M059J (cell line): ENCODE results near the gene FRA10AC1. TPM values are rescaled to one million over a fixed set of nuclear protein-coding genes. Genes with fewer than 3 reads are reported as not detected.
A peak's percentile ranks its signal among the peaks of the same experiment; 100 is the strongest.
"Not testable (repeated sequence)": the region's sequence is repeated elsewhere in the genome, so short reads cannot be mapped to it uniquely, and the experiment has no call there.

Source experiments
- DNase-seq: peaks from one replicate; pipeline ENCODE4 v3.0.0-alpha.2; 2012; ENCODE audit warnings: low read depth
- total RNA-seq: library from RNA; depleted of rRNA; stranded (reverse); fragments of >200 nt; shearing (Covaris generic); gene quantifications from 2 replicates; pipeline ENCODE4 v1.2.3, GENCODE V29; 2014

FRA10AC1 gene
- total RNA-seq, 1 experiment from 2014 or later, result 2.8 TPM

DNA sequence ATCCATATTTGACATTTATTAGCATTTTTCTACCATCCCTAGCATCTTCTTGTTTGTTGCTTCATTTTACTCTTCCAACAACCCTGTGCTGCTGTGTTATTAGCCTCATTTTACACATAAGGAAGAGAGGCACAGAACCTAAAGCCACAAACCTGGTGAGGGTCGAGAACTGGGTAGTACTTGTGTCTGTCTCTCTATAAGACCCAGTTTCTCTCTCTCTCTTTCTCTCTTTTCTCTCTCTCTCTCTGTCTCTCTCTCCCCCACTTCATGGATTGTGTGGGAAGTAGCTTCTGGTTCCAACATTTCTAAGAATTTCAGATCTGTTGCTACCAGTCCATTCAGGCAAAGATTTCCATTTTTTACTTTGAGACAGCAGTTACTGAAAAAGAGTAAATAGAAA lies 1.4 kb upstream of the FRA10AC1 start:
- no peak for DNase-seq

- no peak for DNase-seq
Observed at GRCh38 chr10:93703066-93703465, 674 bp upstream of the FRA10AC1 start.

GRCh38 chr10:93701866-93702209 lies 554 bp downstream of the FRA10AC1 start:
- DNase-seq, result peak; percentile 35

DNA sequence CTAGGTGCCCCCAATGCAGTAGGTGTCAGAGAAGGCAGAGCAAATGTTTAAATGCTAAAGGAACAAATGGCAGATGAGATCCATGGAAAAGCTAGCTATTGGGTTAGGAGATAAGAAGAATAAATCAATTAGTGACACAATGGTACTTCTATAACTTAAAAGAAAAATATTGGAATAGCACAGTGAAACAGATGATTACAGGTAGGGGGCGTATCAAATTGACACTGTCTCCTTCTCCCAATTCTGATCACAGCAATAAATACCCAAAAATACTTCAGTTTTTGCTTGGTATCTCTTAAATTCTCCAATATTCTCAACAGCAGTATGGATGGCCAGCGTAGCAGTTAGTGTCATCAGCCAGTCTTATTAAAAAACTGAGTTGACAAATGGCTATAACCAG lies 5.2 kb downstream of the FRA10AC1 start:
- no peak for DNase-seq

DNA sequence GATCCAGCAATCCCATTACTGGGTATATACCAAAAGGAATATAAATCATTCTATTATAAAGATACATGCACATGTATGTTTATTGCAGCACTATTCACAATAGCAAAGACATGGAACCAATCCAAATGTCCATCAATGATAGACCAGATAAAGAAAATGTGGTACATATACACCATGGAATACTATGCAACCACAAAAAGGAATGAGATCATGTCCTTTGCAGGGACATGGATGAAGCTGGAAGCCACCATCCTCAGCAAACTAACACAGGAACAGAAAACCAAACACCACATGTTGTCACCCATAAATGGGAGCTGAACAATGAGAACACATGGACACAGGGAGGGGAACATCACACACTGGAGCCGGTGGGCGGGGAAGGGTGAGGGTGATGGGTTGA lies 5.8 kb downstream of the FRA10AC1 start:
- not testable (repeated sequence) for DNase-seq

GRCh38 chr10:93695740-93696139 lies 6.7 kb downstream of the FRA10AC1 start:
- DNase-seq, result no peak

DNA sequence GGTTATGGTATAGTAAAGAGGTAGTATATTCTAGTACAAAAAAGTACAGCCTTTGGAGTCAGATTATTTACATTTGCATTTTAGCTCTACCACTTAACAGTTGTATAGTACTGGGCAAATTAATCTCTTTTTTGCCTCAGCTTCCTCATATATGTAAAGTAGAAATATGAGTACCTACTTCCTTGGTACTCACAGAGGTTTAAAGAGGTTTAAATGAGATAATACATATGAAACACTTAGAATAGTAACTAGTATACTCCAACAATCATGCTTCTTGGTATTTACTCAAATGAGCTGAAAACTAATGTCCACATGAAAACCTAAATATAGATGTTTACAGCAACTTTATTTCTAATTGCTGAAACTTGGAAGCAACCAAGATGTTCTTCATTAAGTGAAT lies 14.7 kb downstream of the FRA10AC1 start:
- DNase-seq, result no peak

GRCh38 chr10:93680412-93681047 lies 21.9 kb downstream of the FRA10AC1 start:
- peak; percentile 50 for DNase-seq

- no peak for DNase-seq
Observed at GRCh38 chr10:93678805-93679587, 23.4 kb downstream of the FRA10AC1 start.

- DNase-seq, result no peak
Observed at GRCh38 chr10:93678386-93678785, 24.0 kb downstream of the FRA10AC1 start.

- DNase-seq, result no peak
Observed at GRCh38 chr10:93673791-93674190, 28.6 kb downstream of the FRA10AC1 start.

DNA sequence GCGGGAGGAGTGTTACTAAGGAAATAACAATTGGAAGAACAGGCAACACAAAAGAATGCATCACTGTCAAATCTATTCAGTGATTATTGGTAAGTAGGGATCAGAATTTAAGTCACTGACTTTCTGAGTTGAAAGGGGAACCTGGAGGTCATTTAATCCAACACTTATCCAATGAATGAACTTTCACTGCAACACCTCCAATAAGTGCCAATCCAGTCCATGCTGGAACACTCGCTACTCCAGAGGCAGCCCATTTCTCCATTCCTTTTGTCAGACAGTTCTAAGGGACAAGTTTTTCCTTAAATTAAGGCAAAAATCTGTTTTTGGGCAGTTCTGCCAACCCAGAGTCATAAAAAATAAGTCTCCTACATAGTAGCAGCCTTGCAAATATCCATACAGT lies 29.5 kb downstream of the FRA10AC1 start:
- no peak for DNase-seq

DNA sequence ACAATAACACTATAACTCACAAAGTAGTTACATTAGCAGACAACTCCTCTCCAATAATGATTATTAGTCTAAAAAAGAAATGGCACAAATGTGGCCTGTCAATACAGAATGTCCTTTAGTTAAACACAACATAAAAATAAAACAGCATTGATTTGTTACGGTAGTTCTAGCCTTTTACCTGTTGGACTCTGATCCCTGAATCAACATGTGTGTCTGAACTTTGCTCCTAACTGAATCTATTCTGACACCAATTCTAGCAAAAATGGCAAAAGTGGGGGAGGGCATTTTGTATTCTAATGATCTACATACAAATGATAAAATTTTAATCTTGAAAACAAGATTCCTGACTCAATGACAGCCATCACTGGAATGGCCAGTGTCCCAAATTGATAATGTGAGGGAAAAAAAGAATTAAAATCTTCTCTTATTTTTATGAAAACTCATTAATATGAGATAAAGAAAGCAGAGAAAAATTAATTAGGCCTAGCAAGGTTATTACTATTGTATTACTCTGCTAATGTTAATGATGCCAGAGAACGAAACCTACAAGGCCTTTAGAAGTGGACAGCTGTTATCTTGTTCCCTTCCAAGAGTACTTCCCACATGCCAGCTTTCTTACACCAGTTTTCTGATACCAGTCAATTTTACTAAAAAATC lies 30.2 kb downstream of the FRA10AC1 start:
- DNase-seq, result no peak

DNA sequence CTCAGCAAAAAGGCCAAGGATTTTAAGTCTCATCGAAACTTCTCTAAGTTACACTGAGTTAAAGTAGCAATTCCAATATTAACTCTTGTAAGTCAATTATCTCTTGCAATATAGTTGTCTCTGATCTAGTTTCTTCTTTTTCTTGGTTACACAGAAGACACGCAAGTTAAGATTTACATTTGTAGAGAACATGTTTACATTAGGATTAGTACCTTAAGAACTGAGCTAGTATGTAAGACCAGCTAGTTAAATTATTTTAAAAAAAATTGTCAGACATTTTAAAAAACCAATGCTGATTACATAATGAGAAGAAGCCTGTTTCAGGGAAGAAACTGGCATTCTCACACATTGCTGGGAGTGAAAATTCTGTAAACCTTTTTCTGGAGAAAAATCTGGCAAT lies 31.4 kb downstream of the FRA10AC1 start:
- DNase-seq, result no peak

- DNase-seq, result no peak
Observed at GRCh38 chr10:93670372-93670771, 32.0 kb downstream of the FRA10AC1 start.

GRCh38 chr10:93667795-93668194 lies 34.6 kb downstream of the FRA10AC1 start:
- no peak for DNase-seq

GRCh38 chr10:93666030-93666429 lies 36.4 kb downstream of the FRA10AC1 start:
- no peak for DNase-seq

- DNase-seq, result no peak
Observed at GRCh38 chr10:93657757-93658156, 44.6 kb downstream of the FRA10AC1 start.

GRCh38 chr10:93656155-93656554 lies 46.2 kb downstream of the FRA10AC1 start:
- peak; percentile 15 for DNase-seq

GRCh38 chr10:93654201-93654600 lies 48.2 kb downstream of the FRA10AC1 start:
- DNase-seq, result no peak

GRCh38 chr10:93652857-93653256 lies 49.5 kb downstream of the FRA10AC1 start:
- DNase-seq, result peak; percentile 20

DNA sequence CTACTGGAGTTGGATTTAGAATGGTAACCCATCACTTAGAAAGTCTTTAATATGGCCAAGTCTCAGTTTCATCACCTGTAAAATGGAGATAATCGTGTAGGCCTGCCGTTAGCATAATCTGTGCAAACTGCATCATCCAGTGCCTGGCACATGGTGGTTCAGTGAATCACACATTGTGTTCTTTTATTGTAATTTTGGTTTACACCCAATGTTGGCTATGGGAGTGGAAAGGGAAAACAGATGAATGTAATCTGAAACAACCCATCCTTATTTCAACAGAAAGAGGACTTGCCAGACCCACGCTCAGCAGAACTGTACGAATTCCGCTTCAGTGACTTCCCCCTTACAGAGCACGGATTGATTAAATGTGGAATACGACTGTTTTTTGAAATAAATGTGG lies 62.6 kb downstream of the FRA10AC1 start:
- DNase-seq, result no peak
